ENCODE measurements around the gene NOC2L.

GRCh38 chr1:967466-968343 lies 8.6 kb upstream of the NOC2L start:
- no peak for TF ChIP-seq CTCF (IDR thresholded peaks at IDR 0.05; ENCODE audit: insufficient read depth, low read length)
- TF ChIP-seq REST (IDR thresholded peaks at IDR 0.05; ENCODE audit: insufficient replicate concordance, low read depth): no peak
